Limb (tissue), 2 donors: ENCODE results near the gene GLI3.
A peak's percentile ranks its signal among the peaks of the same experiment; 100 is the strongest.

Experiments used
- DNase-seq, 2 donors: peaks; one replicate each; pipeline ENCODE4 v3.0.0-alpha.2; 2016; ENCODE audit errors: extremely low spot score in 2 of 2

The GLI3 gene

DNA sequence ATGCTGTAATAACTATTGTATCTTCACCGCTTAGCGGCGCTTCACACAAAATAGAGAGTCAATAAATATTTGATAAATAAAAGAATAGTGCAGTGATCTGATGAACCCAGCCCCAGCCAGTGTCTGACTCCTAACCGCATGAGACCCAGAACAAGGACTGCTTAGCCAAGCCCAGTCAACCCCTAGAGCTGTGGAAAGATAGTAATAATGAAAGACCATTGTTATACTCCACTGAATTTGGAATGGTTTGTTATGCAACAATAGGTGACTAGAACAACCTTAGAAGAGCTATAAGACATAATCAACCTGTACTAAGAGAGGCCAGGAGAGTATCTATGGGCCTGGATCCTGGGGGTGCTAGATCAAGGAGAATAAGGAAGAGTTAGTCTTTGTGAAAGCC, 303.6 kb downstream of the GLI3 start:
- DNase-seq, result no peak

- DNase-seq, result no peak
These were observed 305.8 kb downstream of the GLI3 start for GRCh38 chr7:41931263-41931646.

DNA sequence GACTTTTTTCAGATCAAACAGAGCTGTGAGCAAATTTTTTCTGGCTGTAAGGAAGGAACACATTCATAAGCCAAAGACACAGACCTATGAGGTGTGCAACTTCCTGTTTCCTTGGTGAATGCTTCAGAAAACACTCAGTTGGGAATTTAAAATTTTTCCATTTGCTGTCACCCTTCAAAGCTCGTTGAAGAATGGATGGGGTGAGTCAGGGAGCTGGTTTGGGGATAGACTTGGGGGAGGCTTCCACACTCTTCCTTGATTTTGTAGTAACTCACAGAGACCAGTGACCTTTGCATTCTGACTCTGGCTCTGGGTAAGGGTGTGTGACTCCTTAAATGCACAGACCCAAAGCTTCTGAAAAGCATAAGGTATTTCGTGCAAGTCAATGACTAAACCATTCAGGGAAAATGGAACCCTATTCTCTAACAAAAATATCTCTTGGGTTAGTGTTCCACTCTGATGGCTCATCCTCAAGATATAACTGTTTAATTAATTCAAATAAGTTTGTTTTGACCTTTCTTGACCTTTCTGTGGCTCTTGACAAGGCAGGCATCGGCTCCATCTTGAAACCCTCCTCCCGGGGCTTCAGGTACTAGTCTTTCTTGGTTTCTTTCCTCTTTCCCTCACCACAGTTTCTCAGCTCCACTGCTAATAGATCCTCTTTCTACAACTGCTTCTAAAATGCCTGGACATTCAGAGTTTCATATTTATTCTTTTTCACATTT, 306.3 kb downstream of the GLI3 start:
- no peak for DNase-seq

DNA sequence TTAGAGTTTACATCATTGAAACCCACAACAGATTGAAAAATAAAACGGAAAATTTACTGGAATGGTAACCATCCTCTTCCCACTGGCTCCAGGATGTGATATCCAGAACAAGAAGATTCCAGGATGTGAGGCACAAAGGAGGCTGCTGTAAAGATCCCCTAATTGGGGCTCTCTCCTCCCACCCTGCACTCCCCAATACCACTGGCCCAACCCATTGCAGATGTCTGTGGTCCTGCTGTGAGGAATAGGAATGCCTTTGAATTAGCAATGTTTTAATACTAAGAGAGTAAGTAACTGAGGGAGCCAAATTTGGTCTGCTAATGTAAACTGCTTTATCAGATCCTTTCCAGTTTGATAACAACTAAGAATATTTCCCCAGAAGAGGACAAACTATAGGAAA, 308.2 kb downstream of the GLI3 start:
- no peak for DNase-seq

DNA sequence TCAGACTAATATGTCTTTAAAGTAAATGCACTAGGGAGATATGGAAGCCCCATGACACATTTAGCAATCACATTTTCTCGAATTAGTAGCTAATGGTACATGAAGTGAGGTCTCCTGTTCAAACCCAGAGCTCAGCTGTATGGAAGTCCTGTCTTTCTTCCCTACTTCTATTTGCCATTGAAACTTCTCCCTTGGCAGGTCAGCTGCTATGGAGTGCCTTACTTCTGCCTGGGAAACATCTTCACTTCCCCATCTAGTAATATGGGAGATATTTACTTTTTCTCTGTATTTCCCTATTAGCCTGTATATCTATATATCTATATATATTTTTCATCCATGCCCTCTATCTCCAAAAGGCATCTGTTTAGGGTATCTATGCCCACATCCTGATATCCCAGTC, 308.8 kb downstream of the GLI3 start:
- DNase-seq, result no peak

GRCh38 chr7:41927380-41927779, 309.6 kb downstream of the GLI3 start:
- no peak for DNase-seq

DNA sequence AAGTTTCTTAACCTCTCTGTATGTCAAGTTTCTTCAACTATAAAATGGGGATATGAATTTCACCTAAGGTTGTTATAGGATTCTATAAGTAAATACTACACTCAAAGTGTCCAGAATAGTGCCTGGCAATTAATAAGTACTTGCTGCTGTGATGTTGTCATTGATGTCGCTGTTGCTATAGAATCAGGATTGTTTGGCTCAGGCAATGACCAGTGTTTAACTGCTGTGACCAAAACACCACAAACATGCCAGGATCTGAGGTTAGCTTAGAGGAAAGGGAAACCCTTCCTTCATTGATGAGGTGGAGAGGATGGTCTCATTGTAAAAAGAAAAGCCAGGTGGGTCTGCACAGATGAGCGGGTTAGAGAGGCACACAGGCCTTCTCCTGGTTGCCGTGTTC, 311.1 kb downstream of the GLI3 start:
- no peak for DNase-seq

DNA sequence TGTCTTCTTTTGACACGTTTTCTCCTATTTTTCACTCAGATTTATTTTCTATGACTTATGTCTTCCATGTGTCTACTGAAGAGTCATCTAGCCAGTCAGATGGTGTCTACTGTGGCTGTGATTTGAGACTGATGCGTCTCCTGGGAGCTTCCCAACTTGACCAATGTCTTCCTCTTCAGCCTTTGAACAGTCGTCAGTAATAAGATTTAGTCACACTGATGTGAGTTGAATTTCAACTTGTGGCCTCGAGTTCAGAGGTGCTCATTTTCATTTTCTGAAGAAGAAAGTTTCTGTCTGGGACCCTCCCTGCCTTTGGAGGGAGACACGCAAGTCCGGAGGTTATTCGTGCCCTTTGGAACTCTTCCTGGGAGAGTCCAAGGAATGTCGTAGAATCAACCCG, 312.2 kb downstream of the GLI3 start:
- DNase-seq, result no peak

DNA sequence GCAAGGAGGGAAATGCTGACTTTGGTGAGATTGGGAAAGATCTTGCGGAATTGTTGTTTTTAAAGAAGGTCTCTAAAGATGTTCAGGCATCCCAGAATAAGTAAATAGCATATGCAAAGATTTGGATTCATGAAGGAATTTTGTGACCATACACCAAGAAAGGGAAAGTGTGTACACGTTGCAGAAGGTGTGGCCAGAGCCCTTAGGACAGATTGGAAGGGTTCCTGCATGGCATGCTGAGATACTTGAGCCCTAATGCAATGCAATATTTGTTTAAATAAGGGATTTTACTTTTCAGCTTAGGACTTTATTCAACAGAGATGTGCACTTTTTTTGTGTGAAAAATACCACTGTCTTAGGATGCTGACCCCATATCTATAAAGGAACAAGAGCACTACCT, 314.6 kb downstream of the GLI3 start:
- DNase-seq, result no peak

DNA sequence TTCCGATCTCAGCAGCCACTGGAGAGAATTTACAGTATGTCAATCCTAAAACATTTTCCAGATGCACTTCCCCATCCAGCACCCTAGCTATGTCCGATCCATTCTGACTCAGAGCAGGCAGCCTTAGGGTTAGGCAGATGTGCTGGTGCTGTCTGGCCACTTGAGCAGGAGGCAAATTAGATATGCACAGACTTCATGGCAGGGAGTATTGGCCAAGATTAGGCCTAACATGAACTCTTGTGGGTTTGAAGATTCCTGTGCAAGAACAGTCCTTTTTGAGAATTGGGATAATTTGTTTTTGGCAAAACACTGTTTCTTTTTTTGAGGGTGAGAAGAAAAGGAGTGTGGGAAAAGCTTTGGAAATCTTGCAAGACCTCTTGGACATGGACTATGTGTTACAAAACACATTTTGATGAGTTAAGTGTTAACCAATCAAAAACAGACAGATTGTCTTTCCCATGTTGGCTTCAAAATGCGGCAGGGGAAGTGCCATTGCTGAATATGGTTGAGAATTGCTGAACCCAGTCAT, 315.5 kb downstream of the GLI3 start:
- DNase-seq, result no peak

GRCh38 chr7:41918597-41918996, 318.4 kb downstream of the GLI3 start:
- DNase-seq, result no peak

DNA sequence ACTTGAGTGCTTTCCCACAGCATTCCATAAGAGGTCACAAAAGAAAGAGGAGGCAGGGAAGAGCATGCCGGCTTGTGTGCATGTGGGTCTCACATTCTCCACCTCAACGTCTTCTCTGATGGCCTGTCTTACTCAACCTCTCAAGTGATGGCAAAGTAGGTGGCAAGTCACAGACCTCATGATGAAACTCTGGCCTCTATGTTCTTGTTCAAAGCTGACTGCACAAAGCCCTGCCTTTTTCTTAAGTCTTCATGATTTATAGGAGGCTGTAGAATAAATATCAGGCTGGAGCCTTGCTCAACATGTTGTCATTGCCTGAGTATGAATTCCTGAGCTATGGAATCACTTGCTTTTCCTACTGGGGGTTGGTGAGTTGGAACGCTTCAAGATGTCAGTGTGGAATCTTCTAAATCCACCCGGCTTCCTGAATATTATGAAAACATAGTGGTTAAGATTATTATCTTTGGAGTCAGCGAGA, 320.5 kb downstream of the GLI3 start:
- DNase-seq, result peak in 1 of 2 donors; percentile 40

- no peak for DNase-seq
These were observed 321.1 kb downstream of the GLI3 start for GRCh38 chr7:41915871-41916270.

GRCh38 chr7:41912851-41913567, 324.0 kb downstream of the GLI3 start:
- no peak for DNase-seq

DNA sequence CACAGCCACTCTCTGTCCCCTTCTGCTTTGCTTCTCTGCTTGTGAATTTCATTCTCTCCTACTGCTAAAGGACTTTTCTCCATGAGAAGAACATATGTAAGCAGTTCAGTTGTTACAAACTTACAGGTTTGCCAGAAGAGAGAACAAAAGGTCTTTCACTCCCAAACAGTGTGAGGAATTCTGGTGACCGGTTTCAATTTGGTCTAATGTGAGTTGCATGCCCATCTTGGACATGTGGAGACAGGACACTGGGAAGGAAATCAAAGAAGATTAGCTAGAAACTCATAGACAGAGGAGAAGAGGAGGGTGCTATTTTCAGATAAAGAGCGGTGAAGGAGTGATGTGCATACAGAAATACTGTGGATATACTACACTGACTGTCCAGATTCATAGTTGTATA, 324.6 kb downstream of the GLI3 start:
- DNase-seq, result no peak

DNA sequence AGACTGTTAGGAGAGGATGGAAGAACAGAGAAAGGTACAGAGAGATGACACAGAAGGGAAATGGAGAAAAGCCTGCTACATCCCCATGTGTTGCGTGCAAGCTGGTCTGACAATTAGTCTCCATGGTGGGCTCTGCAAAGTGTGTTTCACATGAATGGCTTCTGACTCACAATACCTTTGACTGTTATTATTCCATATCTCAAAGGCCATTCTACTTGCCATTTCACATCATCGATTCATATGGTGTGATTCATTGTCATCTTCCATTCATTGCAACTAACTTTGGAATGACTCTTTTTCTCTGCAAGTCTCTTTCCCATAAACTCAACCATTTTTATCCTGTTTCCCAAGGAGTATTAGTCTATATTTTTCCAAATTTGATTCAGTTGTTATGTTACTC, 325.2 kb downstream of the GLI3 start:
- DNase-seq, result no peak
